Muscle layer of colon (tissue), 2 donors: ENCODE results near the gene ZNF628.

Experiments used
- H3K27ac ChIP-seq: one replicate; pipeline ENCODE4 v1.7.0; 2013; ENCODE audit warnings: low read depth, mild to moderate bottlenecking, low read length, moderate library complexity
- H3K27me3 ChIP-seq, 2 donors: one replicate each; pipeline ENCODE4 v1.7.0; 2013; ENCODE audit warnings: low read length in 2 of 2, mild to moderate bottlenecking in 2 of 2; ENCODE audit not compliant: insufficient read depth in 2 of 2, control insufficient read depth in 1 of 2
- H3K36me3 ChIP-seq: one replicate; pipeline ENCODE4 v1.7.0; 2013; ENCODE audit warnings: mild to moderate bottlenecking, low read length; ENCODE audit not compliant: insufficient read depth
- H3K4me1 ChIP-seq: one replicate; pipeline ENCODE4 v1.7.0; 2013; ENCODE audit warnings: mild to moderate bottlenecking, low read length; ENCODE audit not compliant: insufficient read depth
- H3K4me3 ChIP-seq, 2 donors: one replicate each; pipeline ENCODE4 v1.7.0; 2013; ENCODE audit warnings: low read length in 2 of 2, low read depth in 1 of 2, mild to moderate bottlenecking in 1 of 2, moderate library complexity in 1 of 2
- H3K9ac ChIP-seq: one replicate; pipeline ENCODE4 v1.7.0; 2013; ENCODE audit warnings: low read length
- H3K9me3 ChIP-seq: one replicate; pipeline ENCODE4 v1.7.0; 2013; ENCODE audit warnings: mild to moderate bottlenecking, low read length
- donor health status: abdominal sarcoma.
- donor health status: Adenocarcinoma of cecum.

The ZNF628 gene

GRCh38 chr19:55482156-55482961 is 5.9 kb downstream of the ZNF628 start:
- no peaks in the 10 kb centered on the region for H3K9me3 ChIP-seq
- H3K27ac ChIP-seq = no peak overlapping the region
- H3K36me3 ChIP-seq = no peaks in the 10 kb centered on the region
- no peaks in the 10 kb centered on the region for H3K27me3 ChIP-seq
- no peak overlapping the region for H3K9ac ChIP-seq
- H3K4me1 ChIP-seq = peaks cover 38% of the 10 kb centered on the region
- H3K4me3 ChIP-seq = no peak overlapping the region

GRCh38 chr19:55482967-55483705 is 6.7 kb downstream of the ZNF628 start:
- H3K9ac ChIP-seq = no peak overlapping the region
- no peaks in the 10 kb centered on the region for H3K9me3 ChIP-seq
- H3K27ac ChIP-seq = no peak overlapping the region
- no peaks in the 10 kb centered on the region for H3K27me3 ChIP-seq
- H3K4me1 ChIP-seq = peaks cover 37% of the 10 kb centered on the region
- no peaks in the 10 kb centered on the region for H3K36me3 ChIP-seq
- H3K4me3 ChIP-seq = no peak overlapping the region

- Histone ChIP-seq H3K36me3 (no peaks in the 10 kb centered on the region), H3K4me1 (peaks cover 36% of the 10 kb centered on the region), H3K9me3 (no peaks in the 10 kb centered on the region), H3K27me3 (no peaks in the 10 kb centered on the region), H3K9ac (no peak overlapping the region), H3K27ac (peak overlapping the region; percentile 89), H3K4me3 (peak overlapping the region; percentile 61 to 64)
Observed at GRCh38 chr19:55483706-55484592, 7.5 kb downstream of the ZNF628 start.

GRCh38 chr19:55484593-55485438 is 8.4 kb downstream of the ZNF628 start, which contains the start of gene NAT14:
Gene NAT14 (plus strand): TSS chr19:55485188. CDS start chr19:55485709, 521 bp downstream.
- Histone ChIP-seq H3K36me3 (no peaks in the 10 kb centered on the region), H3K27me3 (no peaks in the 10 kb centered on the region), H3K9ac (peak within 1 kb of the TSS; percentile 41), H3K4me1 (peaks cover 43% of the 10 kb centered on the region), H3K9me3 (no peaks in the 10 kb centered on the region), H3K27ac (peak within 1 kb of the TSS; percentile 89), H3K4me3 (peak within 1 kb of the TSS; percentile 61 to 64)

- Histone ChIP-seq H3K9me3 (no peaks in the 10 kb centered on the region), H3K36me3 (no peaks in the 10 kb centered on the region), H3K4me3 (peak overlapping the region; percentile 61 to 64), H3K27ac (peak overlapping the region; percentile 89), H3K9ac (peak overlapping the region; percentile 41), H3K27me3 (no peaks in the 10 kb centered on the region), H3K4me1 (peaks cover 47% of the 10 kb centered on the region)
Observed at GRCh38 chr19:55485439-55486011, 9.1 kb downstream of the ZNF628 start.

GRCh38 chr19:55486043-55486970 is 9.9 kb downstream of the ZNF628 start:
- Histone ChIP-seq H3K27ac (peak overlapping the region; percentile 89), H3K36me3 (no peaks in the 10 kb centered on the region), H3K4me3 (peak overlapping the region in 1 of 2 donors; percentile 61), H3K27me3 (no peaks in the 10 kb centered on the region), H3K9me3 (no peaks in the 10 kb centered on the region), H3K9ac (peak overlapping the region; percentile 42), H3K4me1 (peaks cover 53% of the 10 kb centered on the region)

GRCh38 chr19:55486971-55487923 is 10.8 kb downstream of the ZNF628 start:
- H3K36me3 ChIP-seq = no peaks in the 10 kb centered on the region
- no peaks in the 10 kb centered on the region for H3K27me3 ChIP-seq
- peak overlapping the region; percentile 42 for H3K9ac ChIP-seq
- peaks cover 62% of the 10 kb centered on the region for H3K4me1 ChIP-seq
- H3K4me3 ChIP-seq = peak overlapping the region in 1 of 2 donors; percentile 43
- H3K9me3 ChIP-seq = no peaks in the 10 kb centered on the region
- peak overlapping the region; percentile 89 for H3K27ac ChIP-seq

GRCh38 chr19:55487924-55488687 is 11.7 kb downstream of the ZNF628 start, which contains the start of gene SSC5D:
Gene SSC5D (plus strand): TSS chr19:55488436. CDS start chr19:55488590, 154 bp downstream.
- H3K27me3 ChIP-seq = no peaks in the 10 kb centered on the region
- H3K27ac ChIP-seq = peak within 1 kb of the TSS; percentile 99
- peak within 1 kb of the TSS; percentile 78 for H3K9ac ChIP-seq
- no peaks in the 10 kb centered on the region for H3K36me3 ChIP-seq
- peaks cover 71% of the 10 kb centered on the region for H3K4me1 ChIP-seq
- H3K9me3 ChIP-seq = no peaks in the 10 kb centered on the region
- H3K4me3 ChIP-seq = peak within 1 kb of the TSS; percentile 42 to 65
